ENCODE results near the gene CIZ1. TPM values are rescaled to one million over a fixed set of nuclear protein-coding genes. Genes with fewer than 3 reads are reported as not detected.

Gene CIZ1
- total RNA-seq, 2 experiments from 2014 or later: 79.5 to 82.8 TPM

DNA sequence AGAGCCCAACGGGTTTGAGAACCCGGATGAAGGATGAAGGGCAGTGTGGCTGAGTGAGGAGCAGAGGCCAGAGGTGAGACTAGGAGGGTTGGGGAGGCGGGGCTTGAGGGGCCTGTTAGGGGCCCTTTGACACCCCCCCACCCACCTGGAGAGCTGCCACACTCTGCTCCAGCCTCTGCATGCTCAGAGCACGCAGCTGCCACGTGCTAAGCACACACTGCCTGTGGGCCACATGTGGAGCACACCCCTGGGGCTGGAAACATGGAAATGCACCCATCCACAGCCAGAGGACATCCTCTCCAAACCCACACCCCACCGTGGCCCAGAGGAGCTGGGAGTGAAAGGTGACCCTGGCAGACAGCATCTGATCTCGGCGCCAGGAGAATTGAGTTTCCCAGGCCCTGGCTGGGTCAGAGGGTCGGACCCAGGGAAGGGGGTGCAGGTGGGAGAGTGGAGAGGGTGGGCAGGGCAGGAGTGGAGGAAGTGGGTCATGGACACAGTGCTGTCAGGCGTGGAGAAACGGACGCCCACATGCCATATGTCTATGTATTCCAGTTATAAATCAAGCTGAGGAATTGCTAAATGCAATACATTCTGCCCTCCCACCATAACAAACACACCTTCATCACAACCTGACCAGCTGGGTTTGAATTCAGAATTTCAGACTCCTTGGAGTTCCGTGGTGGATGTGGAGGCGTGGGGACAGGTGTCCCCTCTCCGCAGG lies 17.7 kb upstream of the CIZ1 start:
- no peak for DNase-seq
- Mint-ChIP-seq H3K9me3 (no peaks in the 10 kb centered on the region), H3K27ac (no peak overlapping the region), H3K4me3 (no peak overlapping the region), H3K4me1 (ENCODE audit: low read depth) (peaks cover 2% of the 10 kb centered on the region), H3K36me3 (ENCODE audit: low read depth) (no peaks in the 10 kb centered on the region), H3K27me3 (ENCODE audit: low read depth) (peaks cover 10% of the 10 kb centered on the region)
- intact Hi-C loops (cut with micrococcal nuclease): no loop called here
- CTCF ChIA-PET: no interaction called here

DNA sequence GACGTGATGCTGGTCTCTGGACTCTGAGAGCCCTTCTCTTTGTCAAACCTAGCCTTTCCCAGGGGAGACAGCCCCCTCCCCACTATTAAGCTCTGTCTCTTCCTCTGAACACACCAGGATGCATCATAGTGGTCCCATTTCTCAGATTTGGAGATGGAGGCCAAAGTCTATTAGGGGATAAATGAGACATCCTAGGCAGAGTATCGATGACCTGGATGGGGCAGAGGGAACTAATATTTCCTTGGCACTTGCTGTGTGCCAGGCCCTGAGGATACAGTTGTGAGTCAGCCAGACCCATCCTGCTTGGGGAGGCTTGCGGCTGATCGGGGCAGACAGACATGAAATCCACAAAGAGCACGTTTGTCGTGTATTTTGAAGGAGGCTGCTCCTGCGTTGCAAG lies 17.0 kb upstream of the CIZ1 start:
- intact Hi-C loops (cut with micrococcal nuclease): no loop called here
- peaks cover 11% of the 10 kb centered on the region for H3K27me3 Mint-ChIP-seq (ENCODE audit: low read depth)
- no peak overlapping the region for H3K27ac Mint-ChIP-seq
- H3K4me3 Mint-ChIP-seq: no peak overlapping the region
- no peaks in the 10 kb centered on the region for H3K9me3 Mint-ChIP-seq
- no peak for DNase-seq
- CTCF ChIA-PET: no interaction called here
- H3K36me3 Mint-ChIP-seq (ENCODE audit: low read depth): no peaks in the 10 kb centered on the region
- peaks cover 6% of the 10 kb centered on the region for H3K4me1 Mint-ChIP-seq (ENCODE audit: low read depth)

DNA sequence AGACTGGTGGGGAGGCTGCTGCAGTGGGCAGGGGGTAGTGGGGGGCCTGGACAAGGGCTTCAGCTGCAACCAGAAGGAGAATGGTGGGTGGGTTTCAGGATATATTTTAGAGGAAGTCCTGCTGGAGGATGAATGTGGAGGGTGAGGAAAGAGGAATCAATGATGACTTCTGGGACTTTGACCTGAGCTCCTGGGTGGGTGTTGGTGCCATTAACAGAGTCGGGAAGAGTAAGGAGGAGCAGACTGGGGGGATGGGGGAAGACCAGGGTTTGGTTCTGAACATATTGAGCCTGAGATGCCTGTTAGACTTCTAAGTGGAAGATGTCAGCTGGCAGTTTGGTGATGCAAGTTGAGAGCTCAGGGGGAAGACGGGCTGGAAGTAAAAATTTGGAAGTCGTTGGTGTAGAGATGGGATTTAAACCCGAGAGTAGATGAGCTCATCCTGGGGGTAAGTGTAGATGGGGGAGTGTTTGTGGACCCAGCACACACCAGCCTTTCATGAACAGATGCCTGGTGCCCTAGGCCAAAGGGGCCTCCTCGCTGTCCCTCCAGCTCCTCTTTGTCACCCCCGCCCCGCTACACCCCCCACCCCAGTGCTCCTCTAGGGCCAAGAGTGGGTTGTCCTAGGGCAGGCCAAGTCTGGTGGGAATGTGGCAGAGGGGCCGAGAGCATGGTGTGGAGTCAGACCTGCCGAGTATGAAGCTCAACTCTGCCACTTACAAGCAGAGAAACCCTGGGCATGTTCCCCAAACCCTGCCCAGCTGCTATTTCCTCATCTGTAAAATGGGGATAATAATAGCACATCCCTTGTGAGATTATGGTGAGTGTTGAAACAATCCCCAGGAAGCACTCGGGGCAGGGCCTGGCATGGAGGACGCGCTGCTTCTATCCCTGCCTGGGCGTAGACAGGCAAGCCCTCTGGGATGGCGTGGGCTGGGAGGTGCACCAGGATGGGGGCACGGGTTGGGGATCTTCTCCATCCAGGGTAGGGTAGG lies 15.8 kb upstream of the CIZ1 start:
- H3K9me3 Mint-ChIP-seq: no peaks in the 10 kb centered on the region
- peaks cover 12% of the 10 kb centered on the region for H3K4me1 Mint-ChIP-seq (ENCODE audit: low read depth)
- H3K27me3 Mint-ChIP-seq (ENCODE audit: low read depth): peaks cover 10% of the 10 kb centered on the region
- H3K4me3 Mint-ChIP-seq: no peak overlapping the region
- intact Hi-C loops (cut with micrococcal nuclease): no loop called here
- H3K36me3 Mint-ChIP-seq (ENCODE audit: low read depth): no peaks in the 10 kb centered on the region
- CTCF ChIA-PET: interaction anchor here (1.5 kb wide), 1 partner anchor 16 kb away, joined by 4 read pairs; the partner anchor contains the start of gene CIZ1
- DNase-seq: no peak
- H3K27ac Mint-ChIP-seq: no peak overlapping the region

DNA sequence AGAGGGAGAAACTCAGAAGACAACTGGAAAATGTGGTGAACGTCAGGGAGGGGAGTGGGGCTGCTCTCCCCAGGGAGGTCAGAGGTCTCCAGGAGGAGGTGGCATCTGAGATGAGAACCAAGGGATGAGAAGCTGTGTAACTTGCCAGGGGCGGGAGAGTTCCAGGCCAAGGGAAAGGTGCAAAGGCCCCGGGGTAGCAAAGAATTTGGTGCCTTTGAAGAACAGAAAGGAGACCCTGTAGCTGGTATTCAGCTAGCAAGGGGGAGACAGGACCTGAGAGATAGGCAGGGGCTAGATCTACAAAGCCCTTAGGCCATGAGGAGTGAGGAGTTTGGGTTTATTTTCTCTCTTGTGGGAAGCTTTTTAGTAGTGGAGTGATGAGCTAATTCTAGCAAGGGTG lies 15.1 kb upstream of the CIZ1 start:
- Mint-ChIP-seq H3K36me3 (ENCODE audit: low read depth) (no peaks in the 10 kb centered on the region), H3K9me3 (no peaks in the 10 kb centered on the region), H3K27ac (no peak overlapping the region), H3K4me1 (ENCODE audit: low read depth) (peaks cover 12% of the 10 kb centered on the region), H3K27me3 (ENCODE audit: low read depth) (peaks cover 8% of the 10 kb centered on the region), H3K4me3 (no peak overlapping the region)
- CTCF ChIA-PET: interaction anchor here (1.5 kb wide), 1 partner anchor 15 kb away, joined by 4 read pairs; the partner anchor contains the start of gene CIZ1
- intact Hi-C loops (cut with micrococcal nuclease): no loop called here
- DNase-seq: no peak

DNA sequence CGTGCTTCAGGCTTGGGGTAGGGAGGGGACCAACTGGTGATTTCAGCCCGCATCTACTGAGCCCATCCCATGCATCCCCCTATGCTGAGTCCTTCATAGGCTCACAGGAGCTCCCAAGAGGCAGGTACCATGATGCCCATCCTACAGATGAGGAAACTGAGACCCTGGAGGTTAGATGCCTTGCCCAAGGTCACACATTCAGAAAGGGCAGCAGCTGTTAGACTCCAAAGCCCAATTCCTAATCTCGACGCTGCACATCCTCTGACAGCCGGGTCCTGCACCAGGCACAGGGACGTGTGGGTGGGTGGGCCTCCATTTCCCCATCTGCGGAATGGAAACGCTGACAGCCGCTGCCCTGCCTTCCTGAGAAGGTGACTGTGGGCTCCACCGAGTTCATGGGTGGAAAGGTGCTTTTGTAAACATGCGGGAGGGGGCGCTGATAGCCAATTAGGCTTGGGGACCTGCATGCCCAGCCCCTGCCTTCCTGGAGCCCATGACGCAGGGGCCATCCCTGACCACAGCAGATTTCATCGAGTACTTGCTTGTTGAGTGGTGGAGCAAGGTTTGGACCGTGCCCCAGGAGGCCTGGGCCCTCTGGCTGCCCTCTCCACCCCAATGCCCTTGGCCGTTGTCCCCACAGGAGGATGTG lies 14.0 kb upstream of the CIZ1 start:
- no peaks in the 10 kb centered on the region for H3K36me3 Mint-ChIP-seq (ENCODE audit: low read depth)
- CTCF ChIA-PET: no interaction called here
- no peak overlapping the region for H3K4me3 Mint-ChIP-seq
- H3K27me3 Mint-ChIP-seq (ENCODE audit: low read depth): peaks cover 8% of the 10 kb centered on the region
- no peaks in the 10 kb centered on the region for H3K9me3 Mint-ChIP-seq
- DNase-seq: no peak
- H3K27ac Mint-ChIP-seq: no peak overlapping the region
- H3K4me1 Mint-ChIP-seq (ENCODE audit: low read depth): peaks cover 12% of the 10 kb centered on the region
- intact Hi-C loops (cut with micrococcal nuclease): no loop called here

DNA sequence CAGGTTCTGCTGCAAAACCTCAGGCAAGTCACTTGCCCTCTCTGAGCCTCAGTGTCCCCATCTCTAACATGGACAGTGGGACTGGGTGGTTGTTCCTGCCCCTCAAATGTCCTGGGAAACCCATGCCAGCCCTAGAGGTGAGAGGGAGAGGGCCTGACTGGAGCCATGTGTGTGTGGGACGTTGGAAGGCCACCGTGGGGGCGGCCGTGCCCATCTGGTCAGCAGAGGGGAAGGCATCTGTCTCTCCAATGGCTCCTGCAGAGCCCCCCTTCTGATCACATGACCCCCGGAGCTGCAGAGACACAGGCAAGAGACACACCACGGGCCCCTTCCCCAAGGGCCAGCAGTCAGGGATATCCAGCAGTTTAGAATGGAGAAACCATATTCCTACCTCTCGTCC lies 13.5 kb upstream of the CIZ1 start:
- no peak overlapping the region for H3K4me3 Mint-ChIP-seq
- DNase-seq: no peak
- CTCF ChIA-PET: no interaction called here
- peaks cover 12% of the 10 kb centered on the region for H3K4me1 Mint-ChIP-seq (ENCODE audit: low read depth)
- H3K9me3 Mint-ChIP-seq: no peaks in the 10 kb centered on the region
- no peaks in the 10 kb centered on the region for H3K36me3 Mint-ChIP-seq (ENCODE audit: low read depth)
- no peak overlapping the region for H3K27ac Mint-ChIP-seq
- H3K27me3 Mint-ChIP-seq (ENCODE audit: low read depth): peaks cover 8% of the 10 kb centered on the region
- intact Hi-C loops (cut with micrococcal nuclease): no loop called here

DNA sequence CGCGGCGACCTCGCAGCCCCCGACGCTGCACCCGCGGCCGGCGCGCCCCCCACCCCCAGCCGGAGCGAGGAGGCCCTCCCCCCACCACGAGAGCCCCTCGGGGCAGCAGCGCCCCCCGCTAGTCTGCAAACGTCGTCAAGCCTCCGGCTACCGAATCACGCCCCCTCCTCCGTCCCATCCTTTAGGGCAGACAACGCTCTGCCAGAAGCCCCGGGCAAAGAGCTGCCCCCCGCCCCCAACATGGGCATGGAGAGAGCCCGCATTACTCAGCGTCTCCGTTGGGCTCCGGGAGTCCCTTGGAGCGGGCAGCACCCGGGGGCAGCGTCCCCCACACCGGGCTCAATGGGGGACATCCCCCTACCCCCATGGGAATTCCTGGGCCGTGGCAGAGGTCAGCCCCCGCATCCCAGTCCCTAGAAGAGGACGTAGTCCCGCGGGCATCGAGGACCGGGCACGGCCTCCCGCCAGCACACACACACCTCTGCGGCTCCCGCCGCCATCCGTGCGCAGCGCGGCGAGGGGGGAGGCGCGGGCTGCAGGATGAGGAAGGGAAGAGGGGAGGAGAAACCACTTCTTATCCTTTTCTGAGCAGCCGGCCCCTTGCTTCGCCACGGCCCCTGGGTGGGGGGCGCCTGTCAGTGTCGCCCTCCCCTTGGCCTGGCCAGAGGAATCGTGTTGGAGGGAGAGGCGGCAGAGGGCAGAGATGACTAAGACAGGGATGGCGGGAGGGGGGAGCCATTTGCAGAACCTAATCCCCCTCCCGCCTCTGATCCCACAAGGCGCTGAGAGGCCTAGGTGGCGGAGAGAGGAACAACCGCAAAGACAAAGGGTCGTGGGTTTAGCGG lies 12.6 kb upstream of the CIZ1 start:
- no peak for DNase-seq
- CTCF ChIA-PET: interaction anchor here (0.7 to 1.0 kb wide), 3 partner anchors 10 to 16 kb away, joined by 3 read pairs; no protein-coding TSS in a partner anchor
- H3K36me3 Mint-ChIP-seq (ENCODE audit: low read depth): no peaks in the 10 kb centered on the region
- no peak overlapping the region for H3K27ac Mint-ChIP-seq
- H3K4me3 Mint-ChIP-seq: peak overlapping the region; percentile 61
- H3K9me3 Mint-ChIP-seq: no peaks in the 10 kb centered on the region
- intact Hi-C loops (cut with micrococcal nuclease): loop anchor here (1.0 to 2.0 kb wide), 2 partner anchors 11 to 75 kb away; no protein-coding TSS in a partner anchor
- H3K4me1 Mint-ChIP-seq (ENCODE audit: low read depth): peaks cover 12% of the 10 kb centered on the region
- H3K27me3 Mint-ChIP-seq (ENCODE audit: low read depth): peaks cover 8% of the 10 kb centered on the region

DNA sequence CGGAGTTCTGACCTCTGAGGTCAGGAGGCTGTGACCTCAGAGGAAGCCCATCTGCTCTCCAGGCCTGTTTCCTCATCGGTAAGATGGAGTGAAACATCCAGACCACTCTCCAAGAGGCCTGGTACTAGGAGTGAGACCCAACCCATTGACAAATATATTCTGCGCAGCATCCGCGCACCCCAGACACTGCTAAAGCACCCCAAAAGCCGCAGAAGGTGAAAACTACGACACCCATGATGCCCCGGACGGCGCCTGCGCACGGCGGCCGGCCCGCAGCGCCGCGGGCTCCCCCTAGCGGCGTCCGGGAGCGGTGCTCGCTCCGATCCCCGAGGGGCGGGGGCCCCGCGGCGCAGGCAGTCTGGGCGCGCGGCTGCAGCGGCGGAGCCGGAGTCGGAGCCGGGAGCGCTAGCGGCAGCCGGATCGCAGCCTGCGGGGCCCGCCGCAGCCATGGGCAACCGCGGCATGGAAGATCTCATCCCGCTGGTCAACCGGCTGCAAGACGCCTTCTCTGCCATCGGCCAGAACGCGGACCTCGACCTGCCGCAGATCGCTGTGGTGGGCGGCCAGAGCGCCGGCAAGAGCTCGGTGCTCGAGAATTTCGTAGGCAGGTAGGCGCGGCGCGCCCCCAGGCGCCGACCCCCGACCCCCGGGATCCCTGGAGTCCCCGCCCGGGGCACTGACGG lies 11.8 kb upstream of the CIZ1 start, which contains the start of gene DNM1:
TSS of gene DNM1 (plus strand) at position 356 of the 683 bp plus-strand sequence. CDS start at position 448, 92 bp downstream.
- Mint-ChIP-seq H3K27ac (no peak within 1 kb of the TSS), H3K4me1 (ENCODE audit: low read depth) (peaks cover 12% of the 10 kb centered on the region), H3K4me3 (peak within 1 kb of the TSS; percentile 69), H3K27me3 (ENCODE audit: low read depth) (peaks cover 8% of the 10 kb centered on the region), H3K36me3 (ENCODE audit: low read depth) (no peaks in the 10 kb centered on the region), H3K9me3 (no peaks in the 10 kb centered on the region)
- intact Hi-C loops (cut with micrococcal nuclease): loop anchor here (1.0 to 2.0 kb wide), 2 partner anchors 10 to 74 kb away; no protein-coding TSS in a partner anchor
- CTCF ChIA-PET: interaction anchor here (0.6 to 1.0 kb wide), 4 partner anchors 9 to 136 kb away, joined by 3 read pairs; no protein-coding TSS in a partner anchor
- peak; percentile 61 for DNase-seq

DNA sequence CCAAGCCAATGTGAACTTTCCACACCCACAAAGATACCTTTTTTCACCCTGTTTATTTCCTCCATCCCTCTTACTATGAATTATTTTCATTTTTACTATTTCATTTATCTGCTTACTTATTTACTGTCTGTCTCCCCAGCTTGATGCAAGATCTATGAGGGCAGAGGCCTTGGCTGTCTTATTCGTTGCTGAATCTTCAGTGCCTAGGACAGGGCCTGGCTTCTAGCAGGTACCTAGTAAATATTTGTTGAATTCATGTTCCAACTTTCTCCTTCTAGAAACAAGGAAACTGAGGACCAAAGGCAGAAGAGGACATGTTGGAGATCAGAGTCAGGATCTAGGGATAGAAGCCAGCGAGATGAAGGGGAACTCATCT lies 11.3 kb upstream of the CIZ1 start:
- DNase-seq: no peak
- intact Hi-C loops (cut with micrococcal nuclease): loop anchor here (1.0 to 2.0 kb wide), 2 partner anchors 9 to 74 kb away; no protein-coding TSS in a partner anchor
- H3K27me3 Mint-ChIP-seq (ENCODE audit: low read depth): peaks cover 8% of the 10 kb centered on the region
- H3K9me3 Mint-ChIP-seq: no peaks in the 10 kb centered on the region
- peak overlapping the region; percentile 69 for H3K4me3 Mint-ChIP-seq
- H3K27ac Mint-ChIP-seq: no peak overlapping the region
- CTCF ChIA-PET: interaction anchor here (0.6 kb wide), 1 partner anchor 136 kb away, joined by 3 read pairs; no protein-coding TSS in a partner anchor
- H3K36me3 Mint-ChIP-seq (ENCODE audit: low read depth): no peaks in the 10 kb centered on the region
- H3K4me1 Mint-ChIP-seq (ENCODE audit: low read depth): peaks cover 12% of the 10 kb centered on the region

DNA sequence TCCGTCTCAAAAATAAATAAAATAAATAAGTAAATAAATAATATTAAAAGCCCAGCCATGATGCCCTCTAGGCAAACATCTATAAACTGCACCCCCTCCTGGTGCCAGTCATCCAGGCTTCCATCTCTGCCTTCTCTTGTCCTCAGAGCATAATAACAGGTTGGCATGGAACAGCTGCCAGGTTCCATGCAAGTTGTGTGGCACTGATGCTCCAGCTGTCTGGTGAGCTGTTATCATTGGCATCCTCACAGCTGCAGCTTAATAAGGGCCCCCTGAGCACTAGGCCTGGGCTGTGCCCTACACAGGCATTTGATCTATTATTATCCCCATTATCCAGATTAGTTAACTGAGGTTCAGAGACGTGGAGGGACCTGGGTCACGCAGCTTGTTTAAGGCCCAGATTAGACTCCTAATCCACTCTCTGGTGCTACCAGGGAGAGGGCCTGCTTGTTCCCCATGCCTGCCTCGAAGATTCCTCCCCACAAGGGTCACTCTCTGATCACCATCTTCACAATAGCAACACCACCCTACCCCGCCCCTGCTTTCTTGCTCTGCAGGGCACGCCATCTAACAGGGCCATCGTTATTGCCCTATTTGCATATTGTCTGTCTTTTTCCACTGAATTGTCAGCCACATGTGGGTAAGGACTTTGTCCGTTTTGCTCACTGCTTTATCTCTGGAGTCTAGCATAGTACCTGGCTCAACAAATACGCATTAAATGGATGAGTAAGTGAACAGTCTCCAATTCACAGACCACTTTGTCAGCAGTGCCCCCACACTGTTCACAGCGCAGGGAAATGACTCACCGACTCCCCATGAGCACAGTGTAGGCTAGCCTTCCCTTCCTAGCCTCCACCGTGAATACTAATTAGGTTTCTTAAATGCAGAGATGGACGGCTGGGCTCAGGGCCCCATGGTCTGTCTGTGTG lies 10.3 kb upstream of the CIZ1 start:
- Mint-ChIP-seq H3K4me3 (no peak overlapping the region), H3K36me3 (ENCODE audit: low read depth) (no peaks in the 10 kb centered on the region), H3K27ac (no peak overlapping the region), H3K9me3 (no peaks in the 10 kb centered on the region), H3K27me3 (ENCODE audit: low read depth) (peaks cover 8% of the 10 kb centered on the region), H3K4me1 (ENCODE audit: low read depth) (peaks cover 12% of the 10 kb centered on the region)
- CTCF ChIA-PET: interaction anchor here (0.7 to 1.4 kb wide), 2 partner anchors 10 to 12 kb away, joined by 3 to 6 read pairs; no protein-coding TSS in a partner anchor
- intact Hi-C loops (cut with micrococcal nuclease): loop anchor here (2.0 kb wide), 1 partner anchor 73 kb away; no protein-coding TSS in a partner anchor
- no peak for DNase-seq

Measured in activated naive CD4-positive, alpha-beta T cell treated with anti-CD3 and anti-CD28 coated beads for 36 hours (primary cell).